ENCODE measurements around the gene CCNQ. TPM values are rescaled to one million over a fixed set of nuclear protein-coding genes. Genes with fewer than 3 reads are reported as not detected.
A peak's percentile ranks its signal among the peaks of the same experiment; 100 is the strongest.

The CCNQ gene
- 11.1 TPM for total RNA-seq

DNA sequence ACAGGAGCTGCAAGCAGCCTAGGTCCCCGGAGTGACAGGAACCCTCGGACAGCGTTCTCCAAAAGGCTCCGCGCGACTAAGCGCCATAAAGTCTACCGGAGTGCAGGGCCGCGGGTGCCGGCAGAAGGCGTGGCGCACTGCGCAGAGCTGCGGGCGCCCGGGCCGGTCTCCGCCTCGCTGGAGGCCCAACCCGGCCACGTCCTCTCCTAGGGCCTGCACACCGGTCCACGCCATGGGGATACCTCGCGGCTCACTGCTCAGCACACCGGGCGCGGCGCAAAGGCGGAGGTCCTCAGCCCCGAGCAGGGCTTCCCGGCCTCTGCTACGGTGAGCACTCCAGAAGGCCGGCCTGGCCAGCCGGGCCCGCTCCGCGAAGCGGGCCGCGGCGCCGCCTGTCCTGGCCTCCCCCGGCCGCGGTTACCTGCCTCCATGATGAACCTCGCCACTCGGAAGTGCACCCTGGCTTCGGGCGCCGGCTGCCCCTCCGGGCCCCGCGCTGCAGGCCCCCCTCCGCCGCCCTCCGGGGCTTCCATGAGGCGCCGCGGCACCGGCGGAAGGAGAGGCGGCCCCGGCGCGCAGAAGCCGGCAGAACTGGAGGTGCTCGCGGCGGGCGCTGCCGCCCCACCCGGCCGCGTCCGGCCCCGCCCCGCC is at the start of gene CCNQ:
Gene CCNQ, minus strand, starts transcription at position 599 of the 651 bp plus-strand sequence. Its CDS starts 66 bp downstream, at position 533.
- peak; percentile 13 for DNase-seq

GRCh38 chrX:153647461-153648357 is 48.8 kb upstream of the CCNQ start:
- no peak for DNase-seq

- peak; percentile 37 for DNase-seq
Measured at GRCh38 chrX:153646620-153647373, 47.9 kb upstream of the CCNQ start, which contains the start of gene DUSP9. Gene DUSP9, plus strand, starts transcription at chrX:153647203. Its CDS starts 751 bp downstream, at chrX:153647954.

DNA sequence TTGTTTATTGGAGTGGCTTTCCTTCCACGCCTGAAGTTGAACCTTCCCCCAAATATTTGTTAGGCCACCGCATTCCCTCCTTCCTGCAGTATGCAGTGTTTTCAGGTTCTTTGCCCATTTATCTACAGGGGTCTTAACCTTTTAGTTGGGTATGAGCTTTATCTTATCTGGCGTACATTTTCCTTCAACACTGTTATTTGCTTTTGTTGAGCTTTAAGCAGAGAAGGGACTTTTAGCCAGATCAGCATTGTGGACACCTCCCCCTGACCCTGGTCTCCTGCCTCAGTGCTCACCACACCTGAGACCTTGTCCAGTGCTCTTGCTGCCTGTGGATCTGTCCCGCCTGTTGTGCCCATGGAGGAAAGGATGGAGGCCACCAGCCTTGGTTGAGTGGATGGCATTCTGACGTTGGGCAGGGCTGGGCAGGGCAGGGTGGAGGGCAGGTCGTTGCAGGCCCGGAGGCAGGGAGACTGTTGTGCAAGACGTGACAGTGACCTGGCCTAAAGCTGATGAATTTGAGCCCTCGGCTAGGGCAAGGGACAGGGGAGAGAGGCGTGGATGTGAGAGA is 47.1 kb upstream of the CCNQ start:
- DNase-seq = no peak

DNA sequence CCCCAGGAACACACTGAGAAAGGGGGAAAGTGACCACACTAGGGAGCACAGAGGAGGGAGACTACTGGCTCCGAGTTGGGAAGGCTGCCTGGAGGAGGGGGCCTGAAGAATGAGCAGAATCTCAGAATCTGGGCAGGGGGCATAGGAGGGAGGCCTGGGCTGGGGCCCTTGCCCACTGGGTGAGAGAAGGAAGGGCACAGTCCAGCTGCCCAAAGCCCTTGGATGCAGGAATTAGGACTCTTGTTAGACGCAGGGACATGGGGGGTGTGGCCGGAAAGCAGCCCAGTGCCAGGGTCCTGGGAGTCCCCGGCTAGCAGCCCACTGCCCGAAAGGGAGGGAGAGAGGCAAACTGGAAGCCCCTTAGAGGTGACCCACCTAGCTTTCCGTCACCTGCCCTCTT is 46.2 kb upstream of the CCNQ start:
- no peak for DNase-seq

GRCh38 chrX:153644356-153645125 is 45.6 kb upstream of the CCNQ start:
- no peak for DNase-seq

DNA sequence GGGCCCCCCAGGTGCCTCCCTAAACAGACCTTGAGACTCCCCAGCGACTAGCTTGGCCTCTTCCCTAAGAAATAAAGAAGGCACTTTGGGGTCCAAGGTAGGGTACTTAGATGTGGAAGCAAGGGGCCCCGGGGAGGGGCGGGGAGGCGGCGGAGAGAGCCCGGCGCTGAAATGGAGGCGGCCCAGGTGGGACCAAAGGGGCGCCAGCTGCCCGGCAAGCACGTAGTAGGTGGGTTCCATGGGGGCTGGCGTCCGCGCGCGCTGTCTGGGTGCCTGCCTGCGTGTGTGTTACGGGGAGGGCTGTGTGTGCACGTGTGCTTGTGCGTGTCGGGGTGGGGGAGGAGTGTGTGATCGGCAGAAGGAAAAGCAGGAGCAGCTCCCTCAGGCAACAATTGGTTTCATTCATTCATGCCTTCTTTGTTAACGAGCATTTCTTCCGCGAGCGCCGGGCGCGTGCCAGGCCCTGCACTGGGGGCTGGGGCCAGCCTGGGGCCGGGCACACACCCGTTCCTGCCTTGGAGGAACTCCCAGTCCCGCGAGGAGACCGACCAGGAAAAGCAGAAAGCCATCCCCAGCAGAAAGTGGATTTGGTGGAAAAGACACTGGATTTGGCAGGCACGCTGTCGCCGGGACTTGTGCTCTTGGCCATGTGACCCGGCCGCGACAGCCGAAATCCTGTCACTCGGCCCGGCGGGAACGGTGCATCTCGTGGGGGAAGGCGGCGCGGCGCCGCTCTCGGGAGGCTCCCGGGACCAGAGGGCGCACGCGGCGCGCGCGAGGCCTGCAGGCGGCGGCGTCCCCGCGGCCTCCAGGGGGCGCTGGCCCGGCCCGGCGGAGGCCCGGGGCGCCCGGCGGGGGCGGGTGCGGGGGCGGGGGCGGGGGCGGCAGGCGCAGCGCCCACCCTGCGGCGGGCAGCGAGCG is 44.8 kb upstream of the CCNQ start:
- no peak for DNase-seq

GRCh38 chrX:153642655-153643430 is 43.9 kb upstream of the CCNQ start:
- no peak for DNase-seq

- peak; percentile 8 for DNase-seq
Measured at GRCh38 chrX:153642051-153642654, 43.2 kb upstream of the CCNQ start.

- no peak for DNase-seq
Measured at GRCh38 chrX:153641627-153642026, 42.7 kb upstream of the CCNQ start.

GRCh38 chrX:153640736-153641575 is 42.0 kb upstream of the CCNQ start:
- DNase-seq = no peak

GRCh38 chrX:153640045-153640686 is 41.2 kb upstream of the CCNQ start:
- DNase-seq = peak; percentile 49

DNA sequence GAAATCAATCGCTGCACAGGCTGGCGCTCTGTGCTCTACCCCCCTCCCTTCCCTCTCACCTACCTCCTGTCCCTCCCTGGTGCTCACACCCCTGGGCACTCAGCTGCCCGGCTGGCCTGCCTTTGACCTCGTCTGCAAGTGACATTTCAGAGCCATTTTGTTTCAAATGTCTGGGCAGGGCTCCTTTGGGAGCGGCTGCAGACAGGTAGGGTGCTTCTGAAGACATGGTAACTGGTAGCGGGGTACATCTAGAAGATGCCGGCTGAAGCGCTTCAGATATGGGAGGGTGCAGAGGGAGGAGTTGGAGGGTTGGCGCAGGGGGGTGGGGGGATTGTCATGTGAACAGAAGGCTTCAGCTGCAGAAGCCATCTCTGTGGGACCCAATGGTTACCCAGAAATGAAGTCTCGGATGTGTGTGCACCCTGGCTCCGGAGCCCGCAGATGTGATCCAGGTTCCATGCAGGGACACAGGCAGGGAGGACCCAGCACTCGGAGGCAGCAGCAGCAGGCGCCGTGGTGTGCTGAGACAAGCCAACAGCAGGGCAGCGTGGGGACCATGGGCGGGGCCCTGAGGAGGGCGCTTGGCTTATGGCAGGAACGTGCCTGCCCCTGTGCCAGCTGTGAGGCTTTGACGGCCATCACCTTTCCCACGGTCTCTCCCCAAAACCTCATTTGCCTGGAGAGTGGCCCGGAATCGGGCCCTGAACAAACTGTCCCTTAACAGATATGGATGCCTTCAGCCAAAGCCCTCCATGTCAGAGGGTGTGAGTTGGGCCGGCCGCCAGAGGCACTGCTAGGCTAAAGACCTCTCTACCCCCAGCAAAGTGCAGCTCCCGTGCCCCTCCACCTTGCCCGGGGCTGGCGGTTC is 40.5 kb upstream of the CCNQ start:
- peak; percentile 7 for DNase-seq

DNA sequence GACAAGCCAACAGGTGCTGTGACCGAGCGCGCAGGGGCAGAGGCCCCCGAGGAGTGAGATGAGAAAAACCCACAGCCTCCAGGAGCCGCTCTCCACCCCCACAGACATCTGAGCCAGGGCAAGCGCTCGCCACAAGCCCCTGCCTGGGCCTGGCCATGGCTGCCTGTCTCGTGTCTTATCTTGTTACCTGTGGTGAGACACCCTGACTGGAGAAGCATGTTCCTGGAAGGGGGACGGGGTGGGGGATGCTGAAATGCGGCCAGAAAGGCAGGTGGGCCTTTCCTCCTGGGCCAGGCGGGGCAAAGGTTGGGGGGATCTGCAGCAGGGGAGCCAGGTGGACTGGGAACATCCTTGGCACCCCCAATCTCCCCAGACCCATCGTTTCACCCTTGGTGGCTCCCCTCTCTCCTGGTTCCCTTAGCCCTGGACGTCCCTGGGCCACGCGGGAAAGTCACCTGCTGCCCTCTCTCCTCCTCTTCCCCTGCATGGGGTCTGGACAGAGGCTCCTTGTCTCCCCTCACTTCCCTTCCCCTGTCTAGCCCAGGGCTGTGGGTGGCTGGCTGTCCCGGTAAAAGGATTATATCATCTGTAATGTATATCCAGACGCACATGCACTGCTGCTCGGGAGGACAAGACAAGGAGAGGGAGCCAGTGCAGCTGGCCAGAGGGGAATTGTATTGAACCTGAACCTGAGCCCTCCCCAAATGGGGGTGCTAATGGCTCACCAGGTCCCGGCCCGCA is 39.7 kb upstream of the CCNQ start:
- no peak for DNase-seq

GRCh38 chrX:153638041-153638371 is 39.1 kb upstream of the CCNQ start:
- no peak for DNase-seq
